HG03175 (cell line): ENCODE results near the gene KREMEN1.
"Not testable (repeated sequence)": the region's sequence is repeated elsewhere in the genome, so short reads cannot be mapped to it uniquely, and the experiment has no call there.

Experiments
- ATAC-seq: cut with Tn5 transposase; IDR thresholded peaks from one replicate; pipeline ENCODE4 v1.9.1; 2021; ENCODE audit warnings: mild to moderate bottlenecking, moderate library complexity; ENCODE audit not compliant: unreplicated experiment

The KREMEN1 gene, protein sequence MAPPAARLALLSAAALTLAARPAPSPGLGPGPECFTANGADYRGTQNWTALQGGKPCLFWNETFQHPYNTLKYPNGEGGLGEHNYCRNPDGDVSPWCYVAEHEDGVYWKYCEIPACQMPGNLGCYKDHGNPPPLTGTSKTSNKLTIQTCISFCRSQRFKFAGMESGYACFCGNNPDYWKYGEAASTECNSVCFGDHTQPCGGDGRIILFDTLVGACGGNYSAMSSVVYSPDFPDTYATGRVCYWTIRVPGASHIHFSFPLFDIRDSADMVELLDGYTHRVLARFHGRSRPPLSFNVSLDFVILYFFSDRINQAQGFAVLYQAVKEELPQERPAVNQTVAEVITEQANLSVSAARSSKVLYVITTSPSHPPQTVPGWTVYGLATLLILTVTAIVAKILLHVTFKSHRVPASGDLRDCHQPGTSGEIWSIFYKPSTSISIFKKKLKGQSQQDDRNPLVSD

DNA sequence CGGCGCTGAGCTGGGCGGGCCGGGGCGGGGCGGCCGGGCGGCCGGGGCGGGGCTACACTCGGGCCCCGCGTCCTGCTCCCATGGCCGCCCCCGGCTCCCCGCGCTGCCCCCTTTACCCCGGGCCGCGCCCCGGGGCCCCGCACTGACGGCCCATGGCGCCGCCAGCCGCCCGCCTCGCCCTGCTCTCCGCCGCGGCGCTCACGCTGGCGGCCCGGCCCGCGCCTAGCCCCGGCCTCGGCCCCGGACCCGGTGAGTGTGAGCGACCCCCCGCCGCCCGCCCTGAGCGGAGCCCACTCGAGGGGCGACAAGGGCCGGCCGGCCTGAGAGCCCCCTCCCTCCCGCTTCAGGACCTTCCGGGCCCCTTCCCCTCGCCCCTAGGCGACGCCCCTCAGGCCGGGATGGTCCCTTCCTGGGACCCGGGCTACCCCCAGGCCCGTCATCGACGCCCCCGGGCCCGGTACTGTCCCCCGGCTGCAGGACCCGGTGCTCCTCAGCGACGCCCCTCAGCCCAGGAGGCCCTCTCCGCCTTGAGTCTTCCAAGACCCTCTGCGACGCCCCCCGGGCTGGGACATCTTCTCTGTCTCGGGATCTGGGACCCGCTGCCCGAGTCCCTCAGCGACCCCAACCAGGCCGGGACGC is at the start of gene KREMEN1:
KREMEN1 (plus strand) TSS at position 57 of the 639 bp plus-strand sequence; CDS start at position 153, 96 bp downstream.
- peak; percentile 3 for ATAC-seq

DNA sequence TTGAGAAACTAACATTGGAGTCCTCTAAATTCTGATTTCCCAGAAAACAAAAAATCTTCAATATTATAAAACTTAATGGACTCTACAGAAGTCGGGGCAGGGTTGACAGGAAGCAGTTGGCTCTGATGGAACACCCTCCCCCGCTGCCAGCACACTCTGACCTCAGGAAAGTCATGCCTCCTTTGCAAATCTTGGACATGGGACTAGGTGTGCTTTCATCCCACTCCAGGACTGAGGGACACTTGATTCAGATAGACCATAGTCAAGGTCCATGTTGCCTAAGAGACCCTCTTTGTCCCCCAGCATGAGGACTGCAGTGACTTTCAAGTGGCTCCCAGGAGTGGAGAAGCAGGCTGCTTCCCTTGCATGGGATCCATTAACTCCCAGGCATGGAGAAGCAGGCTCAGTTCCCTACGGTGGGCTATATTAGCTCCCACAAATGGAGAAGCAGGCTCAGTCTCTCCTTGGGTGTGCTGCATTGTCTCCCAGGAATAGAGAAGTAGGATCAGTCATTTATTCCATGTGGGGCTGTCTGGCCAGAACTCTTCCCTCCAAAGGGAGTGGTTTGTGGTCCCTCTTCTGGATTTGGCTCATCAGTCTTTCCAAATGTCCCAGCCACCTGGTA is 49.6 kb upstream of the KREMEN1 start:
- ATAC-seq, result no peak

DNA sequence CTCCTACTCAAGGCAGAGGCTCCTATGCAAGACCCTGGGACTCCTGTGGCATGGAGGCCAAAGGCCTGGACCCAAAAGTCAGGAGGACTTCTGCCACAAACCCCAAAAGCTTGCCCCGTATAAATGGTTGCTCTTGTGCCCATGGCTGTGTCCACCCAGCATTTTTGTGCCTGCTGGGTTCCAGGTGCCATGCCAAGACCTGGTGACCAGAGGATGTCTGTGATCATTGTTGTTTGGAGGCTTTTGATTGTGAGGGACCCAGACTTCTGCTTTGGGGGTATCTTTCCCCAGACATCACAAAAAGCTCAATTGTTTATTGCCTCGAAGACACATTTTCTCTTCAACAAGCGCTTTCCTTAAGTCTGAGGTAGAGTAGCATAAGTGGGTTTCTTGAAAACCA is 46.3 kb upstream of the KREMEN1 start:
- no peak for ATAC-seq

DNA sequence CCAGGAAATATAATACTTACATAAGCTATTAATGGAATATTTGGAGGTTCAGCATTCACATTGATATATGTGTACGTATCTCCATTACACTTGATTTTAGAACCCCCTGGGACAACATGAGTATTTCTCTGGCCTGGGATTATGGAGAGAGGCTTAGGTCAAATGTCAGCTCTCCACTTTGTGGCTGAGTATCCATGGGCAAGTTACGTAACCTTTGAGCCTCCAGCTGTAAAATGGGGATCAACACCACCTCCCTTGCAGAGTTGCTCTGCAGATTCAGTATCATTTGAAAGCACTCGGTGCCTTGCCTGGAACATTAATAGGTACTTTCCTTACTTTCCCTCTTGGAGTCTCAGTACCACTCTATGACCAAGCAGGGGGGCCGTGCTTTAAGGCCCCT is 44.4 kb upstream of the KREMEN1 start:
- no peak for ATAC-seq

DNA sequence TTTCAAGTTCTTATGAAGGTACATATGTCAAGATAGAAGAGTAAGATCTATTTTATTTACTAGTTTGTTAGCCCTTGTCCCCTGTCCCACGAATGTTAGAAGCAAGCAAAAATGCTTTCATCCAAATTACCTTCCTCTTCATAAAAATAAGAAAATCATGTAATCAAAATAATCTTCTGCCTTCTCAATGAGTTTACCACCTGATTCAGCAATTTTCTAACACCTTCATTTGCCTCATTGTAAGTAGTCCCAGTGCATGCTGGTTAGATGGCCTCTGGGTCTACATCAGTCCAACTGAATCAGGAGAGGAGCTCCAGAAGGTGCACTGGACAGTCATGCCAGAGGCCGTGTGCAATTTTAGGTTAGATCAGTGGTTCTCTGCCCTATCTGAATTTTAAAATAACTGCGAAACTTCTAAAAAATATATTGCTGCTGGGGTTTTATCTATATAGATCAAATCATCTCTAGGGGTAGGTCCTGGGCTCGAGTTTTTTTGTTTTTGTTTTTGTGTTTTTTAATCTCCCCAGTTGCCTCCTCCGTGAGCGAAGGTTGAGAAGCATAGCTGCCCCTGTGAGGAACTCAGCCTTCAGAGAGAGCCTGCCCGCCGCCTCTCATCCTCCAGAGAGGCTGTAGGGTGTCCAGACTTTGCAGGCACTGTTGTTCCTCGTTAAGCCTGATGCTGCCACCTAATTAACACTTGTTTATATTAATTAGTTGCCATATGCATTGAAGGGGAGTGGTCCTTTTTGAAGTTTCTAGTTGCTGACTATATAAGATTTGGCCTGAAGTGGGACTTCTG is 43.4 kb upstream of the KREMEN1 start:
- ATAC-seq, result no peak

DNA sequence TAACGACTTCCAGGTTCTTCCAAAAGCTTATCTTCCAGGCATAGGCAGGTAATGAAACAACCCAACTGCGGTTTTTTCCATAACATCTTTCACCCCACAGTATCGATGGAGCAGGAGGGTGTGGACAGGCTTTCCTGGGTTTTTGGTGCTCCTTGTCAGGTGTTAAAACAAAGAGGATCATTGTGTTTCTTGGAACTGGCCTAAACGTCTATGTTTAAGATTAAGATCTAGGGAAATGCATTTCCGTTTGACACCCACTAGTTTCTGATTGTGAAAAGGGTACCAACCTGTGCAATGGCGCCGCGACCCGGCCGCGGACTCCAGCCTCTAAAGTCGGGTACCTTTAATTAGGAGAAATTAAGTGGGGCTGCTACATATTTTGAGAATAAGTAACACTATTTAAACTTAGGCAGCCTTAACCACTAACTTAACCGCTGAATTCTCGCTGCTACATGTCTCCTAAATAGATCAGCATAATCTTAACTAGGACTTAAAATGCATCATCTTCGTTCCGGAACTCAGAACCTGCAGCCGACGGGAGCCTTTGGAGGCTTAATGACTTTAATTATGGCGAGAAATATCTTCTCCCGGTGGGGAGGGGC is 42.7 kb upstream of the KREMEN1 start:
- no peak for ATAC-seq

DNA sequence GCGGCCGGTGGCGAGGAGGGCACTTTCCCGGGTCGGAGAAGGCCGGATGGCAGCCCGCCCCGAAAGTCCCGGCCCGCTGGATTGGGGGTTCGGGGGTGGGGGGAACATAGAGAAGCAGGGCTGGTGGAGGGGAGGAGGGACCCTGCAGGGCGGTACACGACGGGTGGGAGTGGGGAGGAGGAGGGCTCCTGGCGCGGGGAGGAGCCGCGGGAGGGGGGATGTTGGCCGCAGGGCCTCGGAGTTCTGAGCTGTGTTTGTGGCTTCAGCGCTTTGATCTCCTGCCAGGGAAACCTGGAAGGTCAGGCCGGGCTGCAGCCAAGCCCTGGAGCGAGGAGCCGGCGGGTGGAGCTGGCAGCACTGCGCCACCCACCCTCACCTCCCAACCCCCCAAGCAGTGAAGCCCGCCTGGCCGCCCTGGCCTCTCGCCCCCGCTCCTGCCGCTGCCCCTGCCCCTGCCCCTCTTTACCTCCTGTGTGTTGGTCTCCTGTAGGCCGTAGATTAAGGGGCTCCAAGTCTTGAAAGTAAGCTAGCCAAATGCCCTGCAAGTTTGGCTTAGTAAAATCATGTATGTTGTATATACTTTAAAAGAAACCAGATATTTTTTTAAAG is 42.1 kb upstream of the KREMEN1 start:
- no peak for ATAC-seq

DNA sequence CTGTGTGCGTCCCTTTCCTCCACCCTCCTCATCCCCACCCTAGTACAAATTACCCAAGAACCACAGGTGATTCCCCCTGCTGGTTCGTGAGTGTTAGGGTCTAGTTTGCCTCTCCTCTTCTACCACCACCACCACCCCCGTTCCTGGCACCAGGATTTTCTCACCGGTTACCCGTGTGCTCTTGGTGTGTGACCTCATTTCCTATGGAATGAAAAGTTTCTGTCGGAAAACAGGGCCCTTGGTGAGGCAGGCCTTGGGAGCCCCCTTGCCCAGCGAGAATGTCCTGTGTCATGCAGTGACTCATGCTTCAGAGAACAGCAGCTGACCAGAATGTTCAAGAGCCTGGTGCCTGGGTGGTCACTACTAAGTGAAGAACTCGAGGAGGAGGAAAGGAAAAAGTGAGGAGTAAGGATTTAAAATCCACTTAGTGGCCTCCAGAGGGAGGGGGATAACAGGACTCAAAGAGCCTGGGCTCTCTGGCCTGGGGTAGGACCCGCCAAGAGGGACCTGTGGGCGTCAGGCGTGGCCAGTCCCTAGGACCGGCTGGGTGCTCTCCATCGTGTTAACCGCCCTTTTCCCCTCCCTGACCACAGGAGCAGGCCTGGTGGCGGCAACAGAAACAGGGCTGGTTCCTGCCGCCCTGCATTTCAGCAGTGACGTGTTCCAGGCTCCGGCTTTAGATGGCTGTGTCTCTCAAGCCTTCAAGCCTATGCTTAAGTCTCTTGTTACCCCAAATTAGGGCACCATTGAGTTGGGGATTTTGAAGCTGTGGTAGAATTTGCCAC is 41.4 kb upstream of the KREMEN1 start:
- ATAC-seq, result no peak

DNA sequence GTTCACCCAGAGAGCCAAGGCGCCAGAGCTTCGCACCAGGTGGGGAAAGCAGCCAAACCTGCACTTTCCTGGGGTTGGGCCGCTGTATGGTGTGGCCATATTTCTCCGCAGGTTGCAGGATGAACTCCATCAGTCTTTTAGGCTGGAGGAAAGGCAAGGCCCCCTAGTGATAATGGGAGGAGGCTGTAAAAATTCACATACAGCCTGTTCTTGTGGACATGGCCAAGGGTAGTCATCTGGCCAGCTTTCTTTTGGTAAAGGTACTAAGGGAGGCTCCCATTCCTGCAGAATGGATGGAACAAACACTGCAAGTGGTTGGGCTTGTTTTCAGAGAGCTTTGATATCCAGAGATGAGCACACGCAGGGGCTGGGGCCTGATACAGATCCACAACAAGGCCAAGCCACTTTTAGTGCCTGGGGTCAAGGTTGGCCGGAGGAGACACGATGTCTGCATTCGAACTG is 40.8 kb upstream of the KREMEN1 start:
- no peak for ATAC-seq

DNA sequence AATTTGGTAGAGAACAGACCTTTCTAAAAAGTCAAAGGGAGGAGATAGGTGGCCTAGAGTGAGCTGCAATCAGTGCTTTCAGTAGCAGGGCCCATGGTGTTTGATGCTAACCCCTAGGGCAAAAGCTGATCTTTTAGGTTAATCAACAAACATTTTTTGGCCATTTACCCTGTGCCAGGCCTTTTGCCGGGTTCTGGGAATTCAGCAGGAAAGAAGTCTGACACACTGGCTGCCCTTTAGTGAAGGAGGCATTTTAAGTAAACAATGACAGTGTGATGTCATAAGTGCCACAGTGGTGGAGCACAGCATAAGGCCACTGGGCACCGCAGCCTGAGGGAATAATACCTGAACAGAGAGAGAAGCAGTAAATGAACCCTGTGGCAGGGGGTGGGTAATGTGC is 40.3 kb upstream of the KREMEN1 start:
- no peak for ATAC-seq

DNA sequence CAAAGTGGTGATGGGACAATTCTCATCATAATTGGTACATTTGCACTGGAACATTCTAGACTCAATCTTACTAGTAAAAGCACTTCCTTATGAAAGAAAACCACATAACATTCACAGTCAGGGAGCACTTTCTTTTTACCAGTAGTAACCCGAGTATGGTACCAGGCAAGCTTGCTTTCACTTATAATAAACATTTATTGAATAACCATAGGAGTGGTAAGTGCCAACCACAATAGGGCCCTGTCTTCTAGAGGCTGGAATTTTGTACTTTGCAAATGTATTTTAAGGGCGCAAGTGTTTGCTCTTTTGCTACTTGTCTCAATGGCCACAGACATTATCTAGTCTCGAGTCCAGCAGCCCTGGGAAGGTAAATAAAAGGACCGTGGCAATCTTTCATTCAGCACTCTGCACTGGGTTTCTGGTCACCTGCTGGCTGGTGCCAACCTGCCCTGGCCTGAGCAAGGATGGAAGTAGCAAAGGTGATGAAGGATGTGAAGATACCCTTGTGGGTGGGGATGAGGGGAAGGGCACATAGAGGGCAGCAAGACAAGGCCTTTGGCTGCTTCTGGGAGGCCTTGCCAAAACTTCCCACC is 35.4 kb upstream of the KREMEN1 start:
- ATAC-seq, result no peak

DNA sequence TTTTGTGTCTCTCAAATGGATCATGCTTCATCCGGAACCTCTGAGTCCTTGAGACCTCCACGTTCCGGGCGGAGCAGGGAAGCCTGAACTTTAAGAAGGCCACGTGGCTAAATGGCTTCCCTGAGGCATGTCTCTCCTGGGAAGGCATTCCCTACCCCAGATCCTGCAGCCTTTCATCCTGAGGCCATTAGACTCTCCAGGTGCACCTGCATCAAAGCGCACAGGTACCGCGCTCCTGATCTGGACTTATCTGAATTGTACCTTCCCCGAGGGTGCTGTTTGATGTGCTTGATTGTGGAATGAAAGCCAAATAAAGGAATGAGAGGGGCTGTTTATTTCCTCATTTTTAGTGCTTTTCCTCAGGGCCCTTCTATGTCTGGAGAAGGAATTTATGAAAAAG is 33.7 kb upstream of the KREMEN1 start:
- ATAC-seq, result no peak

DNA sequence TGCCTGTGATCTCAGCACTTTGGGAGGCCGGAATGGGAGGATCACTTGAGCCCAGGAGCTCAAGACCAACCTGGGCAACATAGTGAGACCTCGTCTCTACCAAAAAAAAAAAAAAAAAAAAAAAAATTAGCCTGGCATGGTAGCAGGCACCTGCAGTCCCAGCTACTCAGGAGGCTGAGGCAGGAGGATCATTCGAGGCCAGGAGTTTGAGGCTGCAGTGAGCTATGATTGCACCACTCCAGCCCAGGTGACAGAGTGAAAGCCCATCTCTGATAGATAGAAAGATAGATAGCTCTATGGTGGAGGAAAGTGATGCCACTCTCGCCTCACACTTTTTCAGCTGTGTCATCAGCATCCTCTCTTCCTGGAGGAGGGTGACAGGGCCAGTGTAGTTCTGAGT is 33.2 kb upstream of the KREMEN1 start:
- not testable (repeated sequence) for ATAC-seq

DNA sequence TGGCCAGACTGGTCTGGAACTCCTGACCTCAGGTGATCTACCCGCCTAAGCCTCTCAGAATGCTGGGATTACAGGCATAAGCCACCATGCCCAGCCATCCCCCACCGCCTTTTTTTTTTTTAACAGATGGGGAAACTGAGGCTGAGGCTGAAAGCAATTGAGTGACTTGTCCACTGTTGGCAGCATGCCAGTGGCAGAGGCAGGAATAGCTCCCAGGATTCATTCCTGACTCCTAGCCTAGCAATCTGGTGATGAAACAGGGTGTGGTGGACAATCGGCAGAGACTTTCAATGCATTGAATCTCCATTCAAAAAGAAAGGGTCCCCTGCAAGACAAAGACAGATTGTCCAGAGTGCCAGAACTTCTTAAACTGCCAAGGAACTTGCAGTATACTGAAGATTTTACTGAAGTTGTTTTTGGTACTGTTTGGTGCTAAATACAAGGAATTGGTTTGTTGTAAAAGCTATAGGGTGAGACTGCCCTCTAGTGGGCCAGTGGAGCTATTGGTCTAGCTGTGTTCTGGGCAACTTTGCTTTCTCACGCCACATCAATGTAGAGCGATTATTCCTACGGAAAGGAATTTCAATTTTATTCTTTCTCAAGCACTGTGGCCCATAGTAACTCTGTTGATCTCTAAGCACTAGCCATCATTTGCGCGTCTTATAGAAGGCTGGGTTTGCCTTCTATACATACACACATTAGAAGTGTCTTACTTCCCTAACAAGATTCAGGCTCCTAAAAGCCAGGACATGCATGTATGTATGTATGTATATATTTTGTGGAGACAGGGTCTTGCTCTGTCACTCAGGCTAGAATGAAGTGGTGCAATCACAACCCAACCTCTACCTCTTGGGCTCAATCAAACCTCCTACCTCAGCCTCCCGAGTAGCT is 32.2 kb upstream of the KREMEN1 start:
- no peak for ATAC-seq

DNA sequence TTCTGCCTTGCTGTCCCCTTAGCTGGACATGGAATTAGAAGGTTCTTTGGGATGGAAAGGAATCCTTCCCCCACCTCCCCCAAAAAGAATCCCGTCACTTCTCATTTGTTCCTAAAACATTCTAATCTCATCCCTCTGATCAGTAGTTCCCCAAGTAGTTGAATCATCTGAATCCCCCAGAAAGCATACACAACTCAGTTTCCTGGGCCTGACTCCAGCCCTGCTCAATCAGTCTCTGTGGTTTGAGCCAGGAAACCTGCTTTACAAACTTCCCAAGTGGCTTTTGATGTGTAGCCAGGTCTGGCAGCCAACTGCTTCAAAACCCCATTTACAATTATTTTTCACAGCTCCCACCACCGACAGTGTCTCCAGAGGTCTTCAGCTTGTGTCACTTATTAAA is 31.4 kb upstream of the KREMEN1 start:
- no peak for ATAC-seq

DNA sequence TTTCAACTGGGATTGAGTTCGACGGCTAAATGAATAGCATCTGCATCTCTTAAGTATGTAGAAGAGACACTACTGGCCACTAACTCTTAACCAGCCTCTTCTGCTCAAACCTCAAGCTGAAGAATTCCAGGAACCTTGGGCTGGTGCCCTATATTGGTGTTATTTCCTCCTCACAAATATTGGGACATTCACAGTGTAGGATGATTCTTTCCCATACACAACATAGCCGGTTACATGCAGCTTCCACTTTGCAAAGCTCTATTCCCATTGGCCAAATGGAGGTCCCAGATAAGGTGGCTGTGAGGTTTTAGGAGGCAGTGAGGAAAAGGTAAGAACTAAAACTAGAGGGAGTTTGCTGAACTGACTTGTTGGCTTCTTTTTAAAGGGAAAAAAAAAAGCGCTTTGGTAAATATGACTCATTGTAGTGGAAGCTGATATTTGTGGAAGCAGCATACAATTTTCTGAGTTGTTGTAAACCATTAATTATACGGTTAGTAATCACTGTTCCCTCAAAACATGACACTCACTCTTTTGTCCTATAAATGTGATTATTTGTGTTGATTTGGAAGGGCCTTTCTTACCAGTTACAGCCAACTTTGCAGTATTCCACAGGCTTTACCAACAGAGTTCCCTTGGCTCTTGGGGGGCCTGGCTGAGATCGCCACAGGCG is 28.8 kb upstream of the KREMEN1 start:
- no peak for ATAC-seq

DNA sequence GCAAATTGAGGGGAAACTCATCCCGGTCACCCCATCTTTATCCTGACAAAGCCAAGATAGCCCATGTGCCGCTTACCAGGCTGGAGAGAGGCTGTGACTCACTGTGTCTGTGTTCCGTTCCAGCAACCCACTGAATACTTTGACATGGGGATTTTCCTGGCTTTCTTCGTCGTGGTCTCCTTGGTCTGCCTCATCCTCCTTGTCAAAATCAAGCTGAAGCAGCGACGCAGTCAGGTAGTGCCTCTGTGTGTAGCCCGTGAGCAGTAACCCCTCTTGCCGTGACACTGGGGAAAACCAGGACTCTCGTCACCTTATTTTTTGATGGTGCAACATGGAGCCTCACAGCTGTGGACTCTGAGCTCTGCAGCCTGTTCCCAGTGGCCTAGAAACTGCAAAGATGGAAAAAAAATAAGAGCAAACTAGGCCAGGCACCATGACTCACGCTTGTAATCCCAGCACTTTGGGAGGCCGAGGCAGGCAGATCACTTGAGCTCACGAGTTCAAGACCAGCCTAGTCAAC is 28.1 kb upstream of the KREMEN1 start:
- no peak for ATAC-seq
